ENCODE results near the gene GRIK4.

Gene GRIK4

GRCh38 chr11:121035780-121036179 is 524.2 kb downstream of the GRIK4 start:
- Histone ChIP-seq H3K27me3 (ENCODE audit: insufficient read depth, low read length) (no peaks in the 10 kb centered on the region), H3K9ac (ENCODE audit: low read depth, low read length) (no peak overlapping the region), H3K27ac (ENCODE audit: low read length) (no peak overlapping the region), H3K36me3 (ENCODE audit: insufficient read depth, low read depth, low read length) (no peaks in the 10 kb centered on the region), H3K4me3 (ENCODE audit: low read length) (no peak overlapping the region), H3K9me3 (ENCODE audit: insufficient read depth, low read depth, low read length) (no peaks in the 10 kb centered on the region), H3K4me1 (ENCODE audit: insufficient read depth, low read length) (peaks cover 24% of the 10 kb centered on the region)

- Histone ChIP-seq H3K9ac (ENCODE audit: low read depth, low read length) (no peak overlapping the region), H3K9me3 (ENCODE audit: insufficient read depth, low read depth, low read length) (no peaks in the 10 kb centered on the region), H3K36me3 (ENCODE audit: insufficient read depth, low read depth, low read length) (no peaks in the 10 kb centered on the region), H3K4me3 (ENCODE audit: low read length) (no peak overlapping the region), H3K4me1 (ENCODE audit: insufficient read depth, low read length) (peaks cover 28% of the 10 kb centered on the region), H3K27me3 (ENCODE audit: insufficient read depth, low read length) (no peaks in the 10 kb centered on the region), H3K27ac (ENCODE audit: low read length) (no peak overlapping the region)
Observed at GRCh38 chr11:121037016-121037415, 525.5 kb downstream of the GRIK4 start.
